GM19099 (cell line): ENCODE measurements around the gene NPIPB6.

ENCODE experiments used
- POLR2A ChIP-seq: IDR thresholded peaks from 3 replicates; pipeline ENCODE4 v1.6.1; 2011; ENCODE audit warnings: low read depth; ENCODE audit not compliant: insufficient read length; ENCODE audit errors: extremely low read depth

NPIPB6 gene

DNA sequence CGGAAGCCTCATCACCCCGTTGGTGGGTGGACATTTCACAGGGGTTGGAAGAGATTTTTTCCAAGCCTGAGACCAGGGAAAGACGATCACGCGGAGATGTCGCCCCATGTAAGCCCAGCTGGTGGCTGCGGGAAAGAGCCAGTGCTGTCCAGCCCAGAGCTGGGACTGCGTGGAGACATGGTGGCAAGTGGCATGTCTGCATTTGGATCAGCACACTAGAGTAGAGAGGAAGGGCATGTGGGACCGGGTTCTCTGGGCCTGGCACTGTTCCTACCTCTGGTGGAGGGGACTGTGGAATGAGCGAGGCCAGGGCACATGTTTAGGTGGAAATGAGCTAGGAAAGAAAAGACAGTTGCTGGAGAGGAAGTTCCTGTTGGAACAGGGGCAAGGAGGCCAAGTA is 51.0 kb downstream of the NPIPB6 start:
- no peak for TF ChIP-seq POLR2A

GRCh38 chr16:28311913-28312312 is 51.4 kb downstream of the NPIPB6 start:
- no peak for TF ChIP-seq POLR2A

GRCh38 chr16:28311413-28311812 is 51.9 kb downstream of the NPIPB6 start:
- no peak for TF ChIP-seq POLR2A

DNA sequence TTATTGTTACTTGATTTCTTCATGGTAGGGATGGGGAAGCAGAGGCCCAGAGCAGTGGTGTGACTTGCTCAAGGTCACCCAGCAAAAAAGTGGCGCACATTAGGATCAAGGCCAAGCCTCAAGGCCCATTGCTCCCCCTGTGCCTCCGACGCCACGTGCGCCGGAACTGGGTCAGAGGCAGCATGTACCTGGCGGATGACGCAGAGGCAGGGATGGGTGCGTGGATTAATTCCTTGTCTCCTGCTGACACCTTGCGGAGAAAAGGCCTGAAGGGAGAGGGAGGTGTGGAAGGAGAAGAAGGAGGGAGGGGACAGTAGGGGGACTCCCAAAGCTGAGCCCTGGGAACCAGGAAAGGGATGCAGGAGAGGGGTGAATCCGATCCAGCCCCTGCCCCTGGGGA is 52.5 kb downstream of the NPIPB6 start:
- no peak for TF ChIP-seq POLR2A

DNA sequence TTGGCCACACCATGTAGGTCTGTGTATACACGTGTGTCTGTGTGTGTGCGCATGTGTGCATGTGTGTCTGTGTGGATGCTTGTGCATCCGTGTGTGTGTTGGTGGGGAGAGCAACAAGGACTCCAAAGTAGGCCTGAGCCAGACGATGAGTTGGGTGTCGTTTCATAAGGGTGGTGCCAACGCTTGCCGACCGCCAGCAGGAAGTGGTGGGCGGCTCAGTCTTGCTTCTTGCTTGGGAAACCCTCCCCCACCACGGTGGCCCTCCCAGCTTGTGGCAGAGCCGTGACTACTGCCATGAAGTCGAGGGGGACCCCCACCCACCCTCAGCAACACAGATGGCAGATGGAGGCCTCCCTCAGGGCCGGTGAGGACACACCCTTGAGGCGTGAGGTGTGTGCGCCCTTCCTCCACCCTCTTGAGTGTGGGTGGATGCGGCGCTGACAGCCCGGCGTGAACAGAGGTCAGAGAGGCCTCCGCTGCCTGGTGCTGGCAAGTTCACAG is 53.4 kb downstream of the NPIPB6 start:
- TF ChIP-seq POLR2A: no peak

- TF ChIP-seq POLR2A: no peak
Observed at GRCh38 chr16:28308794-28309584, 54.3 kb downstream of the NPIPB6 start.

- no peak for TF ChIP-seq POLR2A
Observed at GRCh38 chr16:28307936-28308335, 55.4 kb downstream of the NPIPB6 start.

- no peak for TF ChIP-seq POLR2A
Observed at GRCh38 chr16:28304214-28304613, 59.1 kb downstream of the NPIPB6 start.

DNA sequence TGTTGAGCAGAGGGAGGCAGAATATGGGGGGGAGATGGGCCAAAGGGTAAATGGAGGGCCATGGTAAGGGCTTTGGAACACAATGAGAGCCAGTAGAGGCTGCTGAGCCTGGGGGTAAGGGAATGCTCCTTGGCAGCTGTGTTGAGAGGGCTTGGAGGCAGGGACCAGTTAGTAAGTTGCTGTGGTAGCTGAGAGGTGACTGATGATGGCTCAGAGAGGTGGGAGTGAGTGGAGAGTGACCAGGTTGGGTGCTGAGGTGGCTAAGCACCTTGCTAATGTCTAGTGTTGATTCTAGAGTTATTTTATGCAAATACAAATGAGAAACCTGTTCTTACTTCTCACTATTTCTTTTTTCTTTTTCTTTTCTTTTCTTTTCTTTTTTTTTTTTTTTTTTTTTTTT is 60.2 kb downstream of the NPIPB6 start:
- no peak for TF ChIP-seq POLR2A

- no peak for TF ChIP-seq POLR2A
Observed at GRCh38 chr16:28301620-28302019, 61.7 kb downstream of the NPIPB6 start.

- no peak for TF ChIP-seq POLR2A
Observed at GRCh38 chr16:28301154-28301553, 62.2 kb downstream of the NPIPB6 start.

- no peak for TF ChIP-seq POLR2A
Observed at GRCh38 chr16:28300327-28300726, 63.0 kb downstream of the NPIPB6 start.

- TF ChIP-seq POLR2A: no peak
Observed at GRCh38 chr16:28298511-28298878, 64.8 kb downstream of the NPIPB6 start.

GRCh38 chr16:28297784-28298510 is 65.4 kb downstream of the NPIPB6 start:
- no peak for TF ChIP-seq POLR2A

- TF ChIP-seq POLR2A: no peak
Observed at GRCh38 chr16:28297308-28297707, 66.0 kb downstream of the NPIPB6 start.

- TF ChIP-seq POLR2A: no peak
Observed at GRCh38 chr16:28295276-28295675, 68.0 kb downstream of the NPIPB6 start.
